HCT116 (cell line): ENCODE data around the gene PRLR. TPM values are rescaled to one million over a fixed set of nuclear protein-coding genes. Genes with fewer than 3 reads are reported as not detected.
"Not testable (repeated sequence)": the region's sequence is repeated elsewhere in the genome, so short reads cannot be mapped to it uniquely, and the experiment has no call there.

Source experiments
- ATAC-seq: fragments of 200-7000 bp; cut with Tn5 transposase; 2 replicates; pipeline ENCODE4 v1.9.1; 2020; ENCODE audit warnings: mild to moderate bottlenecking, moderate library complexity
- BruUV-seq: library from RNA; stranded (reverse); fragments of 400-500 nt; replicated peaks from 2 replicates; lab custom pipeline; 2021; lab: Mats Ljungman, UMichigan
- CTCF ChIA-PET: fragments of 300-600 bp; sonication (Branson Sonifier 250); formaldehyde crosslinking; loops from one replicate; lab custom pipeline; 2021; ENCODE audit warnings: antibody characterized with exemption; lab: Charles Lee
- POLR2A ChIA-PET: fragments of 300-600, 350-600 bp; sonication (Branson Sonifier 250); formaldehyde crosslinking; loops from one replicate; lab custom pipeline; 2021; ENCODE audit warnings: antibody characterized with exemption; lab: Charles Lee
- RAD21 ChIA-PET, 2 experiments: fragments of 300-600 bp; sonication (Branson Sonifier 250); formaldehyde crosslinking; loops; one replicate each; lab custom pipeline; 2023; ENCODE audit warnings: low total read pairs in 2 of 2; ENCODE audit not compliant: uncharacterized antibody in 2 of 2, unreplicated experiment in 2 of 2, low non-redundant PET in 1 of 2; lab: Charles Lee
- DNase-seq: peaks from one replicate; pipeline ENCODE4 v3.0.0-alpha.2; 2010; ENCODE audit warnings: low read depth, low spot score
- H2AFZ ChIP-seq: fragments of 200-600 bp; shearing (Covaris generic), sonication (generic); 2 replicates; pipeline ENCODE4 v1.6.1; 2017; ENCODE audit warnings: low read depth, mixed run types, mixed read lengths, antibody characterized with exemption, low read length; ENCODE audit not compliant: poor library complexity, severe bottlenecking
- H3K27ac ChIP-seq: 2 replicates; pipeline ENCODE4 v1.5.1; 2012; ENCODE audit warnings: low read depth, low read length
- H3K27me3 ChIP-seq: fragments of 200-600 bp; sonication (generic); 2 replicates; pipeline ENCODE4 v1.6.1; 2016; ENCODE audit warnings: mixed run types, low read length, mixed read lengths; ENCODE audit not compliant: insufficient read depth
- H3K36me3 ChIP-seq, 2 experiments: fragments of 200-500 bp in 1 of 2; fragments of 200-600 bp in 1 of 2; sonication (Bioruptor generic) in 1 of 2; sonication (generic) in 1 of 2; 2 replicates each; pipeline versions ENCODE4 v1.5.1 to v1.6.1; 2014 to 2016; ENCODE audit warnings: low read length in 2 of 2, inconsistent platforms in 1 of 2, mixed read lengths in 1 of 2, mixed run types in 1 of 2; ENCODE audit not compliant: insufficient read depth in 2 of 2, control insufficient read depth in 1 of 2
- H3K4me1 ChIP-seq, 2 experiments: fragments of 200-600 bp in 1 of 2; sonication (generic) in 1 of 2; 2 replicates each; pipeline versions ENCODE4 v1.5.1 to v1.6.1; 2012 to 2017; ENCODE audit warnings: low read length in 2 of 2, inconsistent platforms in 1 of 2, mild to moderate bottlenecking in 1 of 2, mixed read lengths in 1 of 2, mixed run types in 1 of 2, moderate library complexity in 1 of 2; ENCODE audit not compliant: insufficient read depth in 2 of 2, control insufficient read depth in 1 of 2
- H3K4me2 ChIP-seq: fragments of 200-600 bp; sonication (generic); 2 replicates; pipeline ENCODE4 v1.6.1; 2017; ENCODE audit warnings: mixed run types, low read length, mixed read lengths
- H3K4me3 ChIP-seq, 2 experiments: fragments of 200-600 bp in 1 of 2; sonication (generic) in 1 of 2; replicated peaks in 1 of 2; 2 replicates each; pipeline ENCODE4 v1.5.1; 2011 to 2016; ENCODE audit warnings: low read length in 2 of 2, control low read depth in 1 of 2, low read depth in 1 of 2, mild to moderate bottlenecking in 1 of 2, mixed read lengths in 1 of 2, mixed run types in 1 of 2
- H3K79me2 ChIP-seq: fragments of 200-600 bp; sonication (generic); 2 replicates; pipeline ENCODE4 v1.6.1; 2017; ENCODE audit warnings: mild to moderate bottlenecking, mixed run types, low read length, moderate library complexity, mixed read lengths; ENCODE audit not compliant: insufficient read depth
- H3K9ac ChIP-seq: fragments of 200-600 bp; sonication (generic); 2 replicates; pipeline ENCODE4 v1.6.1; 2016; ENCODE audit warnings: low read length, mixed read lengths
- H3K9me2 ChIP-seq: fragments of 200-600 bp; sonication (generic), shearing (Covaris generic); 2 replicates; pipeline ENCODE4 v1.6.1; 2017; ENCODE audit warnings: mixed run types, mild to moderate bottlenecking, moderate library complexity; ENCODE audit not compliant: insufficient read depth
- H3K9me3 ChIP-seq, 2 experiments: fragments of 200-500 bp in 1 of 2; fragments of 200-600 bp in 1 of 2; sonication (Bioruptor generic) in 1 of 2; sonication (generic) in 1 of 2; 2 replicates each; pipeline ENCODE4 v1.6.1; 2014 to 2017; ENCODE audit warnings: low read length in 2 of 2, mixed read lengths in 2 of 2, inconsistent platforms in 1 of 2, low read depth in 1 of 2, mild to moderate bottlenecking in 1 of 2, mixed run types in 1 of 2, moderate library complexity in 1 of 2; ENCODE audit not compliant: control insufficient read depth in 1 of 2, insufficient read depth in 1 of 2
- H4K20me1 ChIP-seq: fragments of 200-600 bp; sonication (generic), shearing (Covaris generic); 2 replicates; pipeline ENCODE4 v1.6.1; 2017; ENCODE audit warnings: mixed run types, mild to moderate bottlenecking, moderate library complexity; ENCODE audit not compliant: insufficient read depth
- ATF3 ChIP-seq: IDR thresholded peaks from 2 replicates; pipeline ENCODE4 v1.6.1; 2012
- ELF1 ChIP-seq: IDR thresholded peaks from 2 replicates; pipeline ENCODE4 v1.6.1; 2012; ENCODE audit warnings: low read depth, borderline replicate concordance
- EZH2 ChIP-seq: fragments of 200-600 bp; sonication (generic); IDR thresholded peaks from 2 replicates; pipeline ENCODE4 v1.6.1; 2017; ENCODE audit warnings: antibody characterized with exemption, mixed run types
- FOSL1 ChIP-seq: IDR thresholded peaks from 2 replicates; pipeline ENCODE4 v1.6.1; 2012; ENCODE audit warnings: low read depth
- POLR2AphosphoS5 ChIP-seq: IDR thresholded peaks from 2 replicates; pipeline ENCODE4 v1.6.1; 2011; ENCODE audit warnings: mild to moderate bottlenecking, low read depth, low read length, moderate library complexity
- RAD21 ChIP-seq: IDR thresholded peaks from 2 replicates; pipeline ENCODE4 v1.6.1; 2012; ENCODE audit warnings: low read depth, mild to moderate bottlenecking
- SRF ChIP-seq: IDR thresholded peaks from 2 replicates; pipeline ENCODE4 v1.6.1; 2012; ENCODE audit warnings: low read depth
- intact Hi-C: fragments of 100-400 bp; cut with micrococcal nuclease; formaldehyde crosslinking; loops from 2 replicates; pipeline ENCODE4 v1.10.0; 2022
- total RNA-seq: library from RNA; stranded (reverse); gene quantifications from one replicate; pipeline ENCODE4 v1.2.1, GENCODE V29; 2021; ENCODE audit not compliant: unreplicated experiment
- TF ChIP-seq, protein P1 (sequence below): IDR thresholded peaks from 2 replicates; pipeline ENCODE4 v1.6.1; 2012; ENCODE audit warnings: low read depth

Gene PRLR
- total RNA-seq, 1 experiment from 2014 or later: 0.10 TPM

DNA sequence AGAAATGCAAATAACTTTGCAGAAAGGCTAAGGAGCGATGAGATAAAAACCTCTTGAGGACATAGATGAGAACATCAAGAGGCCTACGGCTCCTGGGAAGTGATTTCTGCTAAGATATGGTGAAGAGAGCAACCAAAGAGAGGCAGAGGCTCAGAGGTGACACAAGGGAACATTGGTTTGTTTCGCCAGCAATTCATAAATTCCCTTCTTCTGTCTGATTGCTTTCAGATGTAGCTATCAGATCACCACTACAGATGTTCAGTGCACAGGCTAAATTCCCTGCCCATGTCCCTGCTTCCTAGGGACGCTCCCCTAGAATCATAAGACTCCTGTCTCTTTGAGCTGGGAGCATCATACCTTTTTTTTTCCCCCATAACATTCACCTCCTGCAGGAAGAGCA, 193.8 kb downstream of the PRLR start:
- H3K27me3 ChIP-seq: peaks cover 81% of the 10 kb centered on the region
- no peaks in the 10 kb centered on the region for H4K20me1 ChIP-seq

DNA sequence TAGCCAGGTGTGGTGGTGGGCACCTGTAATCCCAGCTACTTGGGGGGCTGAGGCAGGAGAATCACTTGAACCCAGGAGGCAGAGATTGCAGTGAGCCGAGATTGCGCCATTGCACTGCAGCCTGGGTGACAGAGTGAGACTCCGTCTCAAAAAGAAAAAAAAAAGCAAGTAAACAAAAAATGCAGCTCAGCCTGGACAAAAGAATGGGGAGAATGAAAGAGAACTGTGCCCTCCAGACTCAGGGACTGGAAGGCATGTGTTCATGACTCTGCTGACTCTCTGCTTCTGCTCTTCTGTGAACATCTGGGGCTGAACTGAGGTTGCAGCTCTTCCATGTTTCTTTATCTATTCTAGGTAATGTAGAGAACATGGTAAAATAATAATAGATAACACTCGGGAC, 194.4 kb downstream of the PRLR start:
- DNase-seq, CTCF ChIA-PET, POLR2A ChIA-PET, ATAC-seq, H3K9me3 ChIP-seq, intact Hi-C loops, H3K4me1 ChIP-seq, H4K20me1 ChIP-seq, RAD21 ChIA-PET, H3K79me2 ChIP-seq, H3K36me3 ChIP-seq, H3K4me3 ChIP-seq, H3K9me2 ChIP-seq, H3K9ac ChIP-seq, H3K27ac ChIP-seq, H3K4me2 ChIP-seq, BruUV-seq, H2AFZ ChIP-seq: not testable (repeated sequence)
- peaks cover 79% of the 10 kb centered on the region for H3K27me3 ChIP-seq

More for the DNA sequence above, 193.8 kb downstream of the PRLR start:
- ChIA-PET RAD21 (no interaction called here), CTCF (no interaction called here), POLR2A (no interaction called here)
- Histone ChIP-seq H3K4me3 (no peak overlapping the region), H3K4me2 (no peak overlapping the region), H3K79me2 (no peaks in the 10 kb centered on the region), H3K4me1 (no peaks in the 10 kb centered on the region), H3K9ac (no peak overlapping the region), H3K9me3 (no peaks in the 10 kb centered on the region), H3K27ac (no peak overlapping the region), H3K36me3 (no peaks in the 10 kb centered on the region), H3K9me2 (no peaks in the 10 kb centered on the region), H2AFZ (no peak overlapping the region)
- intact Hi-C loops: no loop called here
- no peak for DNase-seq
- no peak for ATAC-seq
- TF ChIP-seq, protein P1, sequence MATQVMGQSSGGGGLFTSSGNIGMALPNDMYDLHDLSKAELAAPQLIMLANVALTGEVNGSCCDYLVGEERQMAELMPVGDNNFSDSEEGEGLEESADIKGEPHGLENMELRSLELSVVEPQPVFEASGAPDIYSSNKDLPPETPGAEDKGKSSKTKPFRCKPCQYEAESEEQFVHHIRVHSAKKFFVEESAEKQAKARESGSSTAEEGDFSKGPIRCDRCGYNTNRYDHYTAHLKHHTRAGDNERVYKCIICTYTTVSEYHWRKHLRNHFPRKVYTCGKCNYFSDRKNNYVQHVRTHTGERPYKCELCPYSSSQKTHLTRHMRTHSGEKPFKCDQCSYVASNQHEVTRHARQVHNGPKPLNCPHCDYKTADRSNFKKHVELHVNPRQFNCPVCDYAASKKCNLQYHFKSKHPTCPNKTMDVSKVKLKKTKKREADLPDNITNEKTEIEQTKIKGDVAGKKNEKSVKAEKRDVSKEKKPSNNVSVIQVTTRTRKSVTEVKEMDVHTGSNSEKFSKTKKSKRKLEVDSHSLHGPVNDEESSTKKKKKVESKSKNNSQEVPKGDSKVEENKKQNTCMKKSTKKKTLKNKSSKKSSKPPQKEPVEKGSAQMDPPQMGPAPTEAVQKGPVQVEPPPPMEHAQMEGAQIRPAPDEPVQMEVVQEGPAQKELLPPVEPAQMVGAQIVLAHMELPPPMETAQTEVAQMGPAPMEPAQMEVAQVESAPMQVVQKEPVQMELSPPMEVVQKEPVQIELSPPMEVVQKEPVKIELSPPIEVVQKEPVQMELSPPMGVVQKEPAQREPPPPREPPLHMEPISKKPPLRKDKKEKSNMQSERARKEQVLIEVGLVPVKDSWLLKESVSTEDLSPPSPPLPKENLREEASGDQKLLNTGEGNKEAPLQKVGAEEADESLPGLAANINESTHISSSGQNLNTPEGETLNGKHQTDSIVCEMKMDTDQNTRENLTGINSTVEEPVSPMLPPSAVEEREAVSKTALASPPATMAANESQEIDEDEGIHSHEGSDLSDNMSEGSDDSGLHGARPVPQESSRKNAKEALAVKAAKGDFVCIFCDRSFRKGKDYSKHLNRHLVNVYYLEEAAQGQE: no peak
- no peak for TF ChIP-seq ATF3
- no peak for TF ChIP-seq EZH2
- TF ChIP-seq POLR2AphosphoS5: no peak
- no peak for TF ChIP-seq RAD21
- TF ChIP-seq FOSL1: no peak
- no peak for TF ChIP-seq SRF
- TF ChIP-seq ELF1: no peak
- BruUV-seq: no TSS peak
